SK-N-SH (cell line): ENCODE results near the gene WWTR1. TPM values are rescaled to one million over a fixed set of nuclear protein-coding genes. Genes with fewer than 3 reads are reported as not detected.

Experiments
- CTCF ChIA-PET: fragments of 300-600, 350-600 bp; formaldehyde crosslinking; extraction: SDS; loops from one replicate; lab custom pipeline; 2021; lab: Yijun Ruan, JAX
- POLR2A ChIA-PET: fragments of 350-600 bp; sonication (Branson Sonifier 250); formaldehyde crosslinking; extraction: SDS; loops from one replicate; lab custom pipeline; 2020; ENCODE audit warnings: antibody characterized with exemption, inconsistent platforms; lab: Yijun Ruan, JAX
- DNase-seq: peaks from one replicate; pipeline ENCODE4 v3.0.0; 2012
- H2AFZ ChIP-seq: fragments of 200-600 bp; sonication (generic); 2 replicates; pipeline ENCODE4 v1.8.1; 2016; ENCODE audit warnings: antibody characterized with exemption, mild to moderate bottlenecking, low read depth
- H3F3A ChIP-seq: fragments of 200-600 bp; sonication (generic); replicated peaks from 2 replicates; pipeline ENCODE3; 2016; ENCODE audit warnings: antibody characterized with exemption, mild to moderate bottlenecking; ENCODE audit not compliant: insufficient read depth
- H3K27ac ChIP-seq, 2 experiments: fragments of 200-500 bp in 1 of 2; fragments of 200-600 bp in 1 of 2; sonication (Bioruptor generic) in 1 of 2; sonication (generic), shearing (Covaris generic) in 1 of 2; 2 replicates each; pipeline versions ENCODE4 v1.5.1 to v1.6.1; 2014 to 2016; ENCODE audit warnings: low read depth in 2 of 2, inconsistent platforms in 1 of 2, low read length in 1 of 2, mild to moderate bottlenecking in 1 of 2, mixed read lengths in 1 of 2
- H3K27me3 ChIP-seq: fragments of 200-600 bp; sonication (generic), shearing (Covaris generic); 2 replicates; pipeline ENCODE4 v1.6.1; 2016; ENCODE audit warnings: mixed run types; ENCODE audit not compliant: insufficient read depth
- H3K36me3 ChIP-seq, 2 experiments: fragments of 200-500 bp in 1 of 2; fragments of 200-600 bp in 1 of 2; sonication (Bioruptor generic) in 1 of 2; sonication (generic) in 1 of 2; replicated peaks in 1 of 2; 2 replicates each; pipeline versions ENCODE3 to v1.5.1; 2014 to 2016; ENCODE audit warnings: low read length in 1 of 2, mild to moderate bottlenecking in 1 of 2; ENCODE audit not compliant: insufficient read depth in 2 of 2, control insufficient read depth in 1 of 2
- H3K4me1 ChIP-seq, 2 experiments: fragments of 200-500 bp in 1 of 2; fragments of 200-600 bp in 1 of 2; sonication (Bioruptor generic) in 1 of 2; sonication (generic), shearing (Covaris generic) in 1 of 2; 2 replicates each; pipeline versions ENCODE4 v1.5.1 to v1.6.1; 2014 to 2016; ENCODE audit warnings: low read depth in 1 of 2, low read length in 1 of 2, mixed run types in 1 of 2; ENCODE audit not compliant: insufficient read depth in 2 of 2, control insufficient read depth in 1 of 2
- H3K4me2 ChIP-seq: fragments of 200-600 bp; sonication (generic), shearing (Covaris generic); 2 replicates; pipeline ENCODE4 v1.6.1; 2017; ENCODE audit warnings: mixed run types
- H3K4me3 ChIP-seq, 2 experiments: fragments of 200-500 bp in 1 of 2; fragments of 200-600 bp in 1 of 2; sonication (Bioruptor generic) in 1 of 2; sonication (generic), shearing (Covaris generic) in 1 of 2; 2 replicates each; pipeline versions ENCODE4 v1.5.1 to v1.8.1; 2014 to 2016; ENCODE audit warnings: low read depth in 2 of 2, inconsistent platforms in 1 of 2, low read length in 1 of 2, mild to moderate bottlenecking in 1 of 2, mixed read lengths in 1 of 2, moderate library complexity in 1 of 2
- H3K79me2 ChIP-seq: fragments of 200-600 bp; sonication (generic); 2 replicates; pipeline ENCODE4 v1.8.1; 2017; ENCODE audit warnings: mild to moderate bottlenecking; ENCODE audit not compliant: insufficient read depth
- H3K9ac ChIP-seq: fragments of 200-600 bp; sonication (generic); 2 replicates; pipeline ENCODE4 v1.6.1; 2017; ENCODE audit warnings: mixed run types
- H3K9me2 ChIP-seq: fragments of 200-600 bp; sonication (generic); 2 replicates; pipeline ENCODE4 v1.6.1; 2017; ENCODE audit warnings: mixed run types
- H3K9me3 ChIP-seq: fragments of 200-600 bp; sonication (generic); 2 replicates; pipeline ENCODE4 v1.6.1; 2017; ENCODE audit warnings: mixed run types, mild to moderate bottlenecking, moderate library complexity
- H4K20me1 ChIP-seq: fragments of 200-600 bp; sonication (generic); 2 replicates; pipeline ENCODE4 v1.6.1; 2017; ENCODE audit warnings: mild to moderate bottlenecking, mixed run types; ENCODE audit not compliant: insufficient read depth
- FOXJ3 ChIP-seq: sonication (generic); formaldehyde crosslinking; IDR thresholded peaks from 2 replicates; pipeline ENCODE4 v1.5.1; 2020; ENCODE audit warnings: mild to moderate bottlenecking, missing genetic modification reagents
- MXI1 ChIP-seq: IDR thresholded peaks from 2 replicates; pipeline ENCODE4 v1.6.1; 2012; ENCODE audit warnings: mild to moderate bottlenecking, low read depth, low read length, improper control_type of control experiment
- PBX3 ChIP-seq: IDR thresholded peaks from 2 replicates; pipeline ENCODE4; 2012
- SMC3 ChIP-seq: IDR thresholded peaks from 2 replicates; pipeline ENCODE4 v1.6.1; 2012; ENCODE audit warnings: low read depth, low read length, improper control_type of control experiment
- USF1 ChIP-seq: IDR thresholded peaks from 2 replicates; pipeline ENCODE4 v1.4.0; 2012; ENCODE audit warnings: low read depth, borderline replicate concordance
- WGBS: methylation state at CpG from one replicate; pipeline ENCODE4 v1.1.6; 2017; ENCODE audit warnings: low lambda C conversion rate; 5-methylcytosine and 5-hydroxymethylcytosine counted together
- polyA plus RNA-seq, 3 experiments: library from polyadenylated mRNA; depleted of rRNA; stranded (reverse); fragments of >200 nt; gene quantifications; 2 replicates each; pipeline ENCODE4 v1.2.3, GENCODE V29; 2012

The WWTR1 gene
- polyA plus RNA-seq, 1 of the 3 experiments (the other 2 are of a cell fraction) = 60.6 TPM

DNA sequence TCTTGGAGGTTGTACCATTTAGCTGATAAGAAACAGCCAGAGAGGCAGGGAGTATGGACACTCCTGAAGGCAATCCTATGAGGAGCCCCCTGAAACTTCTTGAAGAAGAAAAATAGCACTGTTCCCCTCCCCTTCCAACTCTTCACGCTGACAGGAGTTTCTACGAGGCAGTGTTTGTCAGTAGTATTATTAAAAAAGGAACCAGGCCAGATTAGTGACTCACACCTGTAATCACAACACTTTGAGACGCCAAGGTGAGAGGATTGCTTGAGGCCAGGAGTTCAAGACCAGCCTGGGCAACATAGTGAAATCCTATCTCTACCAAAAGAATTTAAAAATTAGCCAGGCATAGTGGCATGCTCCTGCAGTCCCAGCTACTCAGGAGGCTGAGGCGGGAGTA is 38.7 kb downstream of the WWTR1 start:
- 61% methylated on average over 3 of the region's 4 CpGs for WGBS
- Histone ChIP-seq H3F3A (peaks cover 31% of the 10 kb centered on the region), H3K4me3 (no peak overlapping the region), H3K9me2 (no peaks in the 10 kb centered on the region), H2AFZ (no peak overlapping the region), H3K79me2 (peaks cover 82% of the 10 kb centered on the region), H3K27ac (peak overlapping the region in 1 of 2 experiments; percentile 96; a peak in 1 of 4 replicates), H3K4me2 (peak overlapping the region; percentile 38; the same call in 1 of the 2 replicates), H4K20me1 (peaks cover 11% of the 10 kb centered on the region), H3K27me3 (no peaks in the 10 kb centered on the region), H3K36me3 (peaks cover 0 to 5% of the 10 kb centered on the region in 2 experiments), H3K9ac (no peak overlapping the region), H3K9me3 (no peaks in the 10 kb centered on the region), H3K4me1 (peaks cover 3 to 39% of the 10 kb centered on the region in 2 experiments; a peak in 2 of 4 replicates)
- DNase-seq = no peak
- ChIA-PET POLR2A (no interaction called here), CTCF (interaction anchor here (0.8 to 1.1 kb wide), 2 partner anchors 50 to 98 kb away, joined by 3 to 4 read pairs; no protein-coding TSS in a partner anchor)
- TF ChIP-seq SMC3 (no peak), USF1 (no peak), MXI1 (no peak)

GRCh38 chr3:149618151-149619123 is 39.4 kb downstream of the WWTR1 start:
- H3K9me2 ChIP-seq = no peaks in the 10 kb centered on the region
- DNase-seq = no peak
- H3K9me3 ChIP-seq = no peaks in the 10 kb centered on the region
- H4K20me1 ChIP-seq = peaks cover 11% of the 10 kb centered on the region
- ChIA-PET POLR2A (no interaction called here), CTCF (interaction anchor here (0.6 to 1.1 kb wide), 3 partner anchors 11 to 99 kb away, joined by 3 to 4 read pairs (median 3); no protein-coding TSS in a partner anchor)
- no peak overlapping the region for H2AFZ ChIP-seq
- H3K27me3 ChIP-seq = no peaks in the 10 kb centered on the region
- H3K79me2 ChIP-seq = peaks cover 82% of the 10 kb centered on the region
- H3K4me1 ChIP-seq = peaks cover 3 to 39% of the 10 kb centered on the region in 2 experiments; a peak in 2 of 4 replicates
- H3K4me3 ChIP-seq = no peak overlapping the region
- 69% methylated on average over 15 of the region's 15 CpGs for WGBS
- H3K4me2 ChIP-seq = peak overlapping the region; percentile 38; the same call in 1 of the 2 replicates
- TF ChIP-seq FOXJ3 (no peak), PBX3 (0 out of 2 replicates have a peak, but pooled peaks have one; percentile 14)
- peaks cover 0 to 8% of the 10 kb centered on the region in 2 experiments for H3K36me3 ChIP-seq
- H3K9ac ChIP-seq = no peak overlapping the region
- H3F3A ChIP-seq = peaks cover 31% of the 10 kb centered on the region
- H3K27ac ChIP-seq = peak overlapping the region in 1 of 2 experiments; percentile 96; a peak in 1 of 4 replicates
